Calu3 (cell line): ENCODE measurements around the gene CDYL. TPM values are rescaled to one million over a fixed set of nuclear protein-coding genes. Genes with fewer than 3 reads are reported as not detected.

Experiments
- BruUV-seq: library from RNA; stranded (reverse); fragments of 400-500 nt; replicated peaks from 2 replicates; lab custom pipeline; 2021; lab: Mats Ljungman, UMichigan
- CTCF ChIA-PET: fragments of 300-600 bp; sonication (Branson Sonifier 250); formaldehyde crosslinking; loops from one replicate; lab custom pipeline; 2022; ENCODE audit warnings: antibody characterized with exemption; lab: Charles Lee
- DNase-seq: peaks from one replicate; pipeline ENCODE4 v3.0.0; 2022
- H3K27ac Mint-ChIP-seq: one replicate; pipeline ENCODE4 v1.8.0; 2022; ENCODE audit warnings: mixed read lengths; ENCODE audit not compliant: unreplicated experiment
- H3K27me3 Mint-ChIP-seq: one replicate; pipeline ENCODE4 v1.8.0; 2022; ENCODE audit warnings: mixed read lengths; ENCODE audit not compliant: unreplicated experiment
- H3K36me3 Mint-ChIP-seq: one replicate; pipeline ENCODE4 v1.8.0; 2022; ENCODE audit warnings: mild to moderate bottlenecking, moderate library complexity, mixed read lengths; ENCODE audit not compliant: insufficient read depth, unreplicated experiment
- H3K4me1 Mint-ChIP-seq: one replicate; pipeline ENCODE4 v1.8.0; 2022; ENCODE audit warnings: mild to moderate bottlenecking, low read depth, mixed read lengths; ENCODE audit not compliant: unreplicated experiment
- H3K4me3 Mint-ChIP-seq: one replicate; pipeline ENCODE4 v1.8.0; 2022; ENCODE audit warnings: mild to moderate bottlenecking, low read depth, moderate library complexity, mixed read lengths; ENCODE audit not compliant: unreplicated experiment
- H3K9me3 Mint-ChIP-seq: one replicate; pipeline ENCODE4 v1.8.0; 2022; ENCODE audit warnings: low read depth, mixed read lengths; ENCODE audit not compliant: unreplicated experiment
- intact Hi-C: fragments of 100-400 bp; cut with micrococcal nuclease; formaldehyde crosslinking; loops from one replicate; pipeline ENCODE4 v1.10.0; 2022; ENCODE audit not compliant: unreplicated experiment
- total RNA-seq: library from RNA; stranded (reverse); gene quantifications from 2 replicates; pipeline ENCODE4 v1.2.3, GENCODE V29; 2022
- TF ChIP-seq, protein P1 (sequence below): fragments of 200-600 bp; IDR thresholded peaks from one replicate; pipeline ENCODE4 v1.8.0; 2022; ENCODE audit warnings: antibody characterized with exemption; ENCODE audit not compliant: unreplicated experiment

Gene CDYL
- total RNA-seq, 1 experiment from 2014 or later = 48.9 TPM

DNA sequence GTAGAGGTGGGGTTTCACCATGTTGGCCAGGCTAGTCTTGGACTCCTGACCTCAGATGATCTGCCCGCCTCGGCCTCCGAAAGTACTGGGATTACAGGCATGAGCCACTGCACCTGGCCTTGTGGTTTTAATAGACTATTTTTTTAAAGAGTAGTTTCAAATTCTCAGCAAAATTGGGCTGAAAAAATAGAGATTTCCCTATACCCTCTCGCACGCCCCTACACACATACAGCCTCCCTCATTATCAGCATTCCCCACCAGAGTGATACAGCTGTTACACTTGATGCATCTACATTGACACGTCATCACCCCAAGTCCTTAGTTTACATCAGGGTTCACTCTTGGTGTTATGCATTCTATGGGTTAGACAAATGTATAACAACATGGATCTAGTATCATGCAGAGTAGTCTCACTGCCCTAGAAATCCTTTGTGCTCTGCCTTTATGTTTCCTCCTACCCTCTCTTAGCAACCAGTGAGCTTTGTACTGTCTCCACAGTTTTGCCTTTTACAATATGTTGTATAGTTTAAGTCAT lies 103.6 kb downstream of the CDYL start:
- Mint-ChIP-seq H3K27ac (no peak overlapping the region), H3K36me3 (no peaks in the 10 kb centered on the region), H3K27me3 (no peaks in the 10 kb centered on the region), H3K9me3 (no peaks in the 10 kb centered on the region), H3K4me3 (no peak overlapping the region), H3K4me1 (peaks cover 8% of the 10 kb centered on the region)
- CTCF ChIA-PET = no interaction called here
- intact Hi-C loops = no loop called here
- TF ChIP-seq, protein P1, sequence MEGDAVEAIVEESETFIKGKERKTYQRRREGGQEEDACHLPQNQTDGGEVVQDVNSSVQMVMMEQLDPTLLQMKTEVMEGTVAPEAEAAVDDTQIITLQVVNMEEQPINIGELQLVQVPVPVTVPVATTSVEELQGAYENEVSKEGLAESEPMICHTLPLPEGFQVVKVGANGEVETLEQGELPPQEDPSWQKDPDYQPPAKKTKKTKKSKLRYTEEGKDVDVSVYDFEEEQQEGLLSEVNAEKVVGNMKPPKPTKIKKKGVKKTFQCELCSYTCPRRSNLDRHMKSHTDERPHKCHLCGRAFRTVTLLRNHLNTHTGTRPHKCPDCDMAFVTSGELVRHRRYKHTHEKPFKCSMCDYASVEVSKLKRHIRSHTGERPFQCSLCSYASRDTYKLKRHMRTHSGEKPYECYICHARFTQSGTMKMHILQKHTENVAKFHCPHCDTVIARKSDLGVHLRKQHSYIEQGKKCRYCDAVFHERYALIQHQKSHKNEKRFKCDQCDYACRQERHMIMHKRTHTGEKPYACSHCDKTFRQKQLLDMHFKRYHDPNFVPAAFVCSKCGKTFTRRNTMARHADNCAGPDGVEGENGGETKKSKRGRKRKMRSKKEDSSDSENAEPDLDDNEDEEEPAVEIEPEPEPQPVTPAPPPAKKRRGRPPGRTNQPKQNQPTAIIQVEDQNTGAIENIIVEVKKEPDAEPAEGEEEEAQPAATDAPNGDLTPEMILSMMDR = no peak
- BruUV-seq = no TSS peak
- no peak for DNase-seq

GRCh38 chr6:4880363-4880762 lies 104.2 kb downstream of the CDYL start:
- no peak overlapping the region for H3K4me3 Mint-ChIP-seq
- no peaks in the 10 kb centered on the region for H3K36me3 Mint-ChIP-seq
- BruUV-seq = no TSS peak
- CTCF ChIA-PET = no interaction called here
- H3K4me1 Mint-ChIP-seq = peaks cover 8% of the 10 kb centered on the region
- TF ChIP-seq, protein P1 = no peak
- H3K9me3 Mint-ChIP-seq = no peaks in the 10 kb centered on the region
- DNase-seq = no peak
- intact Hi-C loops = no loop called here
- no peaks in the 10 kb centered on the region for H3K27me3 Mint-ChIP-seq
- H3K27ac Mint-ChIP-seq = no peak overlapping the region

- no peaks in the 10 kb centered on the region for H3K36me3 Mint-ChIP-seq
- intact Hi-C loops = no loop called here
- H3K9me3 Mint-ChIP-seq = no peaks in the 10 kb centered on the region
- peaks cover 8% of the 10 kb centered on the region for H3K4me1 Mint-ChIP-seq
- TF ChIP-seq, protein P1 = no peak
- DNase-seq = no peak
- H3K27me3 Mint-ChIP-seq = no peaks in the 10 kb centered on the region
- no peak overlapping the region for H3K27ac Mint-ChIP-seq
- H3K4me3 Mint-ChIP-seq = no peak overlapping the region
- CTCF ChIA-PET = no interaction called here
- no TSS peak for BruUV-seq
Observed at GRCh38 chr6:4883298-4883697, 107.1 kb downstream of the CDYL start.

DNA sequence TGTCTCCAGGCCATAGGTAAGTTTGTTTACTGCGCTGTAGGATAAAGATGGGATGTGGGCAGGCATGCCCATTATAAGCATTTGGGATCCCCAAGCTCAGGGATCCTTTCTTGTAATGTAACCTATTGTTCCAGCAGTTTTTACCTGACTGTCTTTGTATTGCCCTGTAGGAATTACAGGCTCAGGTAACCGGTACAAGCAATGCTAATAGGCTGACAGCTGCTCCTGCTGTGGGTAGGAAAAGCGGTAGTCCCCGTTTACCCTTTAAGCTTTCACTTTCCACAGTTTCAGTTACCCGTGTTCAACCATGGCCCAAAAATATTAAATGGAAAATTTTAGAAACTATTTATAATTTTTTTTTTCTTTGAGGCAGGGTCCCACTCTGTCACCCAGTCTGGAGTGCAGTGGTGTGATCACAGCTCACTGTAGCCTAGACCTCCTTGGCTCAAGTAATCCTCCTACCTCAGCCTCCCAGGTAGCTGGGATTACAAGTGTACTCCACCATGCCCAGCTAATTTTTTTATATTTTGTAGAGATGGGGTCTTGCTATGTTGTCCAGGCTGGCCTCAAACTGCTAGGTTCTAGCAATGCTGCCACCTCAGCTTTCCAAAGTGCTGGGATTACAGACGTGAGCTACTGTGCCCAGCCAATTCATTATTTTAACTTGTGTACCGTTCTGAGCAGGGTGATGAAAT lies 108.6 kb downstream of the CDYL start:
- no peaks in the 10 kb centered on the region for H3K36me3 Mint-ChIP-seq
- DNase-seq = no peak
- intact Hi-C loops = no loop called here
- H3K9me3 Mint-ChIP-seq = no peaks in the 10 kb centered on the region
- CTCF ChIA-PET = no interaction called here
- no peak overlapping the region for H3K4me3 Mint-ChIP-seq
- TF ChIP-seq, protein P1 = no peak
- peaks cover 7% of the 10 kb centered on the region for H3K4me1 Mint-ChIP-seq
- no TSS peak for BruUV-seq
- no peaks in the 10 kb centered on the region for H3K27me3 Mint-ChIP-seq
- no peak overlapping the region for H3K27ac Mint-ChIP-seq
